Astrocyte (in vitro differentiated cells and primary cell): ENCODE measurements around the gene SEMA4C. TPM values are rescaled to one million over a fixed set of nuclear protein-coding genes. Genes with fewer than 3 reads are reported as not detected.

Experiments
- DNase-seq: peaks from one replicate; pipeline ENCODE4 v3.0.0-alpha.2; 2010; ENCODE audit warnings: low read depth
- FAIRE-seq: peaks from 2 replicates; lab custom pipeline; 2011; peaks lifted over from hg19 to GRCh38; lab: Jason Lieb, UNC
- H2AFZ ChIP-seq: 2 replicates; pipeline ENCODE4 v1.6.0; 2012; ENCODE audit warnings: low read depth, low read length, inconsistent platforms
- H3K27ac ChIP-seq: 2 replicates; pipeline ENCODE4 v1.5.1; 2011; ENCODE audit warnings: low read depth, low read length, inconsistent platforms
- H3K27me3 ChIP-seq: 2 replicates; pipeline ENCODE4 v1.6.0; 2011; ENCODE audit warnings: low read length, inconsistent platforms; ENCODE audit not compliant: insufficient read depth
- H3K36me3 ChIP-seq: 2 replicates; pipeline ENCODE4 v1.5.1; 2011; ENCODE audit warnings: low read length, inconsistent platforms; ENCODE audit not compliant: insufficient read depth
- H3K4me1 ChIP-seq: 2 replicates; pipeline ENCODE4 v1.5.1; 2011; ENCODE audit warnings: low read length, inconsistent platforms; ENCODE audit not compliant: insufficient read depth
- H3K4me2 ChIP-seq: 2 replicates; pipeline ENCODE4 v1.6.0; 2012; ENCODE audit warnings: low read length, inconsistent platforms
- H3K4me3 ChIP-seq: 2 replicates; pipeline ENCODE4 v1.5.1; 2011; ENCODE audit warnings: low read depth, mild to moderate bottlenecking, low read length, inconsistent platforms; ENCODE audit not compliant: insufficient read depth
- H3K79me2 ChIP-seq: 2 replicates; pipeline ENCODE4 v1.6.0; 2012; ENCODE audit warnings: mild to moderate bottlenecking, low read length, inconsistent platforms; ENCODE audit not compliant: insufficient read depth
- H3K9ac ChIP-seq: 2 replicates; pipeline ENCODE4 v1.6.0; 2012; ENCODE audit warnings: mild to moderate bottlenecking, low read length, inconsistent platforms
- H3K9me3 ChIP-seq: 2 replicates; pipeline ENCODE4 v1.5.1; 2012; ENCODE audit warnings: low read depth, mild to moderate bottlenecking, low read length, inconsistent platforms; ENCODE audit not compliant: insufficient read depth
- H4K20me1 ChIP-seq: 2 replicates; pipeline ENCODE4 v1.6.0; 2012; ENCODE audit warnings: low read length, inconsistent platforms; ENCODE audit not compliant: insufficient read depth
- H3K27ac Mint-ChIP-seq: one replicate; pipeline ENCODE4 v1.8.0; 2021; ENCODE audit warnings: mild to moderate bottlenecking, mixed read lengths; ENCODE audit not compliant: unreplicated experiment
- H3K27me3 Mint-ChIP-seq: one replicate; pipeline ENCODE4 v1.8.0; 2021; ENCODE audit warnings: low read depth, mixed read lengths; ENCODE audit not compliant: unreplicated experiment
- H3K36me3 Mint-ChIP-seq: one replicate; pipeline ENCODE4 v1.8.0; 2021; ENCODE audit warnings: low read depth, mixed read lengths; ENCODE audit not compliant: unreplicated experiment
- H3K4me1 Mint-ChIP-seq: one replicate; pipeline ENCODE4 v1.8.0; 2021; ENCODE audit warnings: low read depth, mixed read lengths; ENCODE audit not compliant: unreplicated experiment
- H3K4me3 Mint-ChIP-seq: one replicate; pipeline ENCODE4 v1.8.0; 2021; ENCODE audit warnings: mild to moderate bottlenecking, moderate library complexity, mixed read lengths; ENCODE audit not compliant: unreplicated experiment
- H3K9me3 Mint-ChIP-seq: one replicate; pipeline ENCODE4 v1.8.0; 2021; ENCODE audit warnings: mild to moderate bottlenecking, mixed read lengths; ENCODE audit not compliant: unreplicated experiment
- CTCF ChIP-seq: IDR thresholded peaks from 2 replicates; pipeline ENCODE4 v1.5.1; 2011; ENCODE audit warnings: low read depth, mild to moderate bottlenecking, inconsistent platforms, low read length, moderate library complexity; ENCODE audit not compliant: insufficient read depth
- EZH2 ChIP-seq: IDR thresholded peaks from 2 replicates; pipeline ENCODE4 v1.6.1; 2012; ENCODE audit warnings: mild to moderate bottlenecking, low read length, inconsistent platforms; ENCODE audit not compliant: insufficient read depth
- total RNA-seq: library from RNA; stranded (reverse); gene quantifications from 2 replicates; pipeline ENCODE4 v1.2.1, GENCODE V29; 2021

The SEMA4C gene
- total RNA-seq, 1 donor from 2014 or later, result 32.8 TPM

- H3K9ac ChIP-seq, result peak overlapping the region; percentile 83
- peaks cover 60% of the 10 kb centered on the region for H4K20me1 ChIP-seq
- H3K4me3 ChIP-seq, result peak overlapping the region; percentile 81
- peak overlapping the region; percentile 98 for H3K4me2 ChIP-seq
- FAIRE-seq (no peak), DNase-seq (no peak)
- H2AFZ ChIP-seq, result peak overlapping the region; percentile 77
- Mint-ChIP-seq H3K27me3 (no peaks in the 10 kb centered on the region), H3K4me1 (peaks cover 8% of the 10 kb centered on the region), H3K4me3 (peak overlapping the region; percentile 68), H3K27ac (no peak overlapping the region), H3K9me3 (no peaks in the 10 kb centered on the region), H3K36me3 (peaks cover 12% of the 10 kb centered on the region)
- peaks cover 19% of the 10 kb centered on the region for H3K4me1 ChIP-seq
- no peak for TF ChIP-seq CTCF
- TF ChIP-seq EZH2, result no peak
- peaks cover 17% of the 10 kb centered on the region for H3K36me3 ChIP-seq
- H3K9me3 ChIP-seq, result no peaks in the 10 kb centered on the region
- H3K79me2 ChIP-seq, result peaks cover 25% of the 10 kb centered on the region
- no peaks in the 10 kb centered on the region for H3K27me3 ChIP-seq
- H3K27ac ChIP-seq, result no peak overlapping the region
These were observed 10.7 kb downstream of the SEMA4C start for GRCh38 chr2:96859099-96859649.

GRCh38 chr2:96857667-96858372 lies 12.1 kb downstream of the SEMA4C start, which contains the start of gene ANKRD39:
TSS of gene ANKRD39 (minus strand) at chr2:96858016. CDS start at chr2:96857987, 29 bp downstream.
- Mint-ChIP-seq H3K9me3 (no peaks in the 10 kb centered on the region), H3K27me3 (no peaks in the 10 kb centered on the region), H3K4me1 (peaks cover 8% of the 10 kb centered on the region), H3K27ac (no peak within 1 kb of the TSS), H3K4me3 (peak within 1 kb of the TSS; percentile 90), H3K36me3 (peaks cover 9% of the 10 kb centered on the region)
- peak within 1 kb of the TSS; percentile 83 for H3K9ac ChIP-seq
- H4K20me1 ChIP-seq, result peaks cover 49% of the 10 kb centered on the region
- no peaks in the 10 kb centered on the region for H3K9me3 ChIP-seq
- H3K27ac ChIP-seq, result peak within 1 kb of the TSS; percentile 40
- peaks cover 9% of the 10 kb centered on the region for H3K36me3 ChIP-seq
- peak within 1 kb of the TSS; percentile 89 for H2AFZ ChIP-seq
- no peaks in the 10 kb centered on the region for H3K27me3 ChIP-seq
- peak; percentile 90 for DNase-seq
- no peak for FAIRE-seq
- H3K79me2 ChIP-seq, result peaks cover 23% of the 10 kb centered on the region
- peak within 1 kb of the TSS; percentile 81 for H3K4me3 ChIP-seq
- H3K4me2 ChIP-seq, result peak within 1 kb of the TSS; percentile 98
- peaks cover 19% of the 10 kb centered on the region for H3K4me1 ChIP-seq
- TF ChIP-seq CTCF (peak; percentile 45), EZH2 (no peak)
